HG02973 (cell line): ENCODE data around the gene CDCA7L.
"Not testable (repeated sequence)": the region's sequence is repeated elsewhere in the genome, so short reads cannot be mapped to it uniquely, and the experiment has no call there.

Experiments
- ATAC-seq: cut with Tn5 transposase; IDR thresholded peaks from one replicate; pipeline ENCODE4 v1.9.1; 2021; ENCODE audit warnings: moderate library complexity; ENCODE audit not compliant: unreplicated experiment

The CDCA7L gene

GRCh38 chr7:21944616-21945453 lies 864 bp downstream of the CDCA7L start:
- ATAC-seq: no peak

- no peak for ATAC-seq
These were observed 2.3 kb downstream of the CDCA7L start for GRCh38 chr7:21943436-21943835.

GRCh38 chr7:21942955-21943354 lies 2.7 kb downstream of the CDCA7L start:
- no peak for ATAC-seq

GRCh38 chr7:21941611-21942141 lies 4.0 kb downstream of the CDCA7L start:
- peak; percentile 15 for ATAC-seq

DNA sequence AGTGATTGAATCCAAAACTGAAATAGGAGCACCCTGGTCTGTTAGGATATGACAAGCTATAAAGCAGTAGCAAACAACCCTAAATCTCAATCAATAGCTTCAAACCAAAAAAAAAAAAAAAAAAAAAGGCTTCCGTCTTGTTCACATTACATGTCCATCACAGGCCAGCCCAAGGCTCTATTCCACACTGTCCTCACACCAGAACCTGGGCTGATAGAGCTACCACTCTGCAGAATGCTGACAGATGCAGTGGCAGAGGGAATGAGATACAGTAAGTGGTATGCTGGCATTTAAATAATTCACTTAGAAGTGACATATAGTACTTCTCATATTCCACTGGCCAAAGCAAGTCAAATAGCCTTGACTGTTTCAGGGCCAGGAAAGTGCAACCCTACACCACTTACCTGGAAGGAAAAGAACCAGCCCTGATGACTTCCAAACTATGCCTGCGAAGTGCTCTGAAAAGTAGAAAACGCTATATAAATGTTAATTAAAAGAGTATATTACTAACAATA lies 5.8 kb downstream of the CDCA7L start:
- ATAC-seq: no peak

- ATAC-seq: peak; percentile 77
These were observed 6.4 kb downstream of the CDCA7L start for GRCh38 chr7:21939136-21939857.

GRCh38 chr7:21938463-21938862 lies 7.2 kb downstream of the CDCA7L start:
- ATAC-seq: no peak

DNA sequence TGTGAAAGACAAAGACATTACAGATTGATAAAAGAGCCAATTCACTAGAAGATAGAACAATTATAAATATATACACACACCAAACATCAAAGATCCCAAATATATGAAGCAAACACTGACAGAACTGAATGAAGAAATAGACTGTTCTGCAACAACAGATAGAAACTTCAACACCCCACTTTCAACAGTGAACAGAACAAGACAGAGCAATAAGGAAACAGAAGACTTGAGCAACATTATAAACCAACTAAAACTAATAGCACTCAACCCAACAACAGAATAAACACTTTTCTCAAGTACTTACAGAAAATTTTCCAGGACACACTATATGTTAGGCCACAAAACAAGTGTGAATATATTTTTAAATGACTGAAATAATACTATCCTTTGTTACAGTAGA lies 10.9 kb downstream of the CDCA7L start:
- ATAC-seq: no peak

DNA sequence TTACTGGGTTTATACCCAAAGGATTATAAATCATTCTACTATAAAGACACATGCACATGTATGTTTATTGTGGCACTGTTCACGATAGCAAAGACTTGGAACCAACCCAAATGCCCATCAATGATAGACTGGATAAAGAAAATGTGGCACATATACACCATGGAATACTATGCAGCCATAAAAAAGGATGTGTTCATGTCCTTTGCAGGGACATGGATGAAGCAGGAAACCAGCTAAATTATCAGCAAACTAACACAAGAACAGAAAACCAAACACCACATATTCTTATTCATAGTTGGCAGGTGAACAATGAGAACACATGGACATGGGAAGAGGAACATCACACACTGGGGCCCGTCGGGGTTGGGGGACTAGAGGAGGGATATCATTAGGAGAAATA lies 12.4 kb downstream of the CDCA7L start:
- ATAC-seq: not testable (repeated sequence)

- no peak for ATAC-seq
These were observed 18.0 kb downstream of the CDCA7L start for GRCh38 chr7:21927693-21928092.

DNA sequence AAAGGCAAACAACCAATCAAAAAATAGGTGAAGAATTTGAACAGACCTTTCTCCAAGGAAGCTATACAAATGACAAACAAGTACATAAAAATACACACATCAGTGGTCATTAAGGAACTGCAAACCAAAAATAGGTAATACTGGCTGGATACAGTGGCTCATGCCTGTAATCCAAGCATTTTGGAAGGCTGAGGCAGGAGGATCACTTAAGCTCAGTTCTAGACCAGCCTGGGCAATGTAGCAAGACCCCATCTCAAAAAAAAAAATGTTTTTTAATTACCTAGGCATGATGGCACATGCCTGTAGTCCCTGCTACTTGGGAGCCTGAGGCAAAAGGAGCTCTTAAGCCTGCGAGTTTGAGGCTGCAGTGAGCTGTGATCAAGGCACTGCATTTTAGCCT lies 19.3 kb downstream of the CDCA7L start:
- no peak for ATAC-seq

DNA sequence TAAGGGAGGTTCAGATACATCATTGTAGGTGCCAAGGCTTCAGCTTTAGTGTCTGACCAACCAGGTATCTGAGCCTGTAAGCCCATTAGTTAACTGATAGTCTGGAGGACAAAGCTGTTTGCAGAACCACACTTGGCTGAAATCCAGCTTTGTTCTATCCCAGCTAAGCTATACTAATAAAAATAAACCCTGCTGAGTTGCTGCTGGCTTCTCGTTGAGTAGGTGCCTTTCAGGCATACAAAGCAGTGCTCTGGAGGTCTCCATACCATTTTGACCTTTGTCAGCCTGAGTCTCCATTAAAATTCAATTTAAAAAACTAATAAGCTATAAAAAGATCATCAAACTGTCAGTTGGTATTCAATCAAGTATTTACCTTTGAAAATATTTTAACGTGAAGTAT lies 22.0 kb downstream of the CDCA7L start:
- no peak for ATAC-seq

DNA sequence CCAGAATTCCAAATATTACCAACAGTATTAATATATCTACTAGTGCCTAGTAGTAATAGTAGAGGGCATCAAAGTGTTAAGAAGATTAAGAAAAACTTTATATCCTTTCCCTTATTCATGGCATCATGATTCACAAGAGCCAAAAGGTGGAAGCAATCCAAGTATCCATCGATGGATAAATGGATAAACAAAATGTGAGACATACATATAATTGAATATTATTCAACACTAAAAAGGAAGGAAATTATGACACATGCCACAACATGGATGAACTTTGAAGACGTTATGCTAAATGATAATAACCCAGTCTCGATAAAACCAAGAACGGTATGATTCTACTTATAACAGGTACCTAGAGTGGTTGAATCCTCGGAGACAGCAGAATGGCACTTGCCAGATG lies 23.1 kb downstream of the CDCA7L start:
- no peak for ATAC-seq

GRCh38 chr7:21920936-21921335 lies 24.8 kb downstream of the CDCA7L start:
- no peak for ATAC-seq

GRCh38 chr7:21918216-21918615 lies 27.5 kb downstream of the CDCA7L start:
- ATAC-seq: no peak

DNA sequence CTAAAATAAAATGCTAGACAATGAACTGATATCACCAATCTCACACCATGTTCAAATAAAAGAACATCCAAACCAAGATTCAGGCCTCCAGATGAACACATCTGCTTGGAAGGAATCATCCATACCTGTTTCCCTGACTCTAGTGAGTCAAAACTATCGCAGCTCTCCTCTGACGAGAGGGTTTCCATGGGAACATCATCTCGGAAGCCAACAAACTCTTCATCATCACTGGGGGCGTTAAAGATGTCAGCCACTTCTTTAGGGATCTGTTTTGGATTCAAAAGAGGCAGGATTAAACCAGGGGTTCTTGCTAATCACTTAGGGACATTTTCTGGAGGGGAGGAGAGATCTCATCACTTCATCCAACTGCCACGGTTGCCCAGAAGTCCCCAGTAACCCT lies 29.1 kb downstream of the CDCA7L start:
- ATAC-seq: no peak

DNA sequence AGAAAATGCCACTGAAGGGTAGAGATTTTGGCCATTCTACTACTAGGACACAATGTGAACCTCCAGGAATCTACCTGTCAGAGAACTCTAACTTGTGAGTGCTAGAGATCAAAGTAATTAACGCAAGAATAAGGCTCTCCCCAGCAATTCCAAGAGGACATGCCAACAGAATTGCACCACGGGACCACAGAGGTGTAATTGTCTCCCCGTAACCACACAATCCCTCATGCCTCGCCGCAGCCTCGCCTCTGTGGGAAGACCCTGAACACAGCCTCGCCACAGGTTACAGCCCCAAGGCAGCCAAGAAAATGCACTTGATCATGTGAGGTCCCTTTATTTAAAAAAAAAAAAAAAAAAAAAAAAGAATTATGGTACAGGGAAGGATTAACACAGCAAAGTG lies 29.5 kb downstream of the CDCA7L start:
- no peak for ATAC-seq

- no peak for ATAC-seq
These were observed 30.6 kb downstream of the CDCA7L start for GRCh38 chr7:21915140-21915539.

- ATAC-seq: no peak
These were observed 31.0 kb downstream of the CDCA7L start for GRCh38 chr7:21914671-21915070.

DNA sequence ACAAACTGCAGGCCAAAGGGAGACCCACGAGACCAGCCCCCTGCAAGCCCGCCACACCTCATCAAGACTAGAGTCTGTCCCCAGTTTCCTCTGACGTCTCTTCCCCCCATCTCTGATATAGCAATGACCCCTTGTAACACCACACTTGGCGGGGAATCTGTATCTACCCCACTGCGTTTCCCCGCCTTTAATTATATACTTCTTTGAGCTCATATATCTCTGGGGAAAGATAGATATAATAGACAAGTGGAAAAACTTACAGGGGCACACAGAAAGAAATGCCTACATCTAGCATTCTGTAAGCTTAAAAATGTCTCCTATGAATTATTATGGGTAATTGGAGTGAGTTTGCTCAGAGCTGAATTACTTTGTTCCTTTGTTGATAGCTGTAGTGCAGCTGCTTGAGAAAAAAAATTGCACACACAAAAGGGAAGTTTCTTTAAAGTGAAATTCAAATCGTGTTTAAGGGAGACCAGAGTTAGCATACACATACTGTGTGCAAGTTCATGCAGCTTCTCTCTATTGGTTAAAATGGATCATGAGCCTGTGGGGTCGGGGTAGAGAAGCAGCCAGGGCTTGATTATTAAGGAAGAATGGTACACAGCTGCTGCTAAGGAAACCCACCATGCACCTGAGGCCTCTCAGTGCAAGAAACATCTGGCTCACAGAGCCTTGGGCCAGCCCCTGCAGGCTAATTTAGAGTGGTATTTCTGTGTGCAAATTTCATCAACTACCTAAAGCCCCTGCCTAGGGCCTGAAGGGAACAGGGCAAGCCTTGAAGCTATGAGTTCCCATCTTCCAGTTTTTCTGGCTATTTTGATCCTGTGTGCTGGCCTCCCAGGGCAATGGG lies 32.5 kb downstream of the CDCA7L start:
- ATAC-seq: no peak

DNA sequence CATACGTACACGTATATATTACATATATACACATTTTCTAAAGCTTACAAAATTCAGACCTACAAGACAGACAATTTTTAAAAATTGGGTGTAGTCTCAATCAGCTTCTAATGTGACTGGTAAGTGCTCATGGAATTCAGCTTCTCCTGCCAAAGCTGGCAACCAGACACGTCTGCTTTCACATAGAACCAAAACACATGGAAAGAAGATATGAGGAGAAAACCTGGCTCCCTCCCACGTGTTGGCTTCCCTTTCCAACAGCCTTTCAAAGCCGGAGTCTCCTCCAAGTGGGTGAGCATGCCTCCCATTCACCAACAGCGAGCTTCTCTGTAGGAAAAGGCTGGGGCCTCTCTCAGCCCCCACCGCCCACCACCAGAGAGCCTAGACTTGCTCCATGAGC lies 33.4 kb downstream of the CDCA7L start:
- no peak for ATAC-seq
